Measurements from ENCODE around the gene HDAC1. TPM values are rescaled to one million over a fixed set of nuclear protein-coding genes. Genes with fewer than 3 reads are reported as not detected.

Gene HDAC1
- total and polyA plus RNA-seq, 2 of the 13 experiments (the other 11 are each of a cell fraction or from before 2014, with no cell fraction given), result 93.5 to 189 TPM

- no TSS peak for BruUV-seq (replicated peaks)
- intact Hi-C loops (cut with micrococcal nuclease; ENCODE audit: unreplicated experiment), result no loop called here
- CTCF ChIA-PET (ENCODE audit: low intra/inter-chr PET ratio, low total read pairs), result no interaction called here
Measured at GRCh38 chr1:32352831-32353383, 61.0 kb downstream of the HDAC1 start.

More at GRCh38 chr1:32352831-32353383, 61.0 kb downstream of the HDAC1 start:
- TF ChIP-seq MTF1 (CRISPR knock-in tag; IDR thresholded peaks at IDR 0.05), result no peak
- no peak for TF ChIP-seq JDP2 (CRISPR knock-in tag; IDR thresholded peaks at IDR 0.05; ENCODE audit: borderline replicate concordance)
- no peak for TF ChIP-seq CENPT (CRISPR knock-in tag; IDR thresholded peaks at IDR 0.05; ENCODE audit: low read depth)
- no peak for TF ChIP-seq MAFK (conservative IDR thresholded peaks at IDR 0.05 in 1 of 2, IDR thresholded peaks at IDR 0.05 in 1 of 2; ENCODE audit: low read length in 2 of 2)
- TF ChIP-seq ZNF615 (CRISPR knock-in tag; IDR thresholded peaks at IDR 0.05; ENCODE audit: borderline replicate concordance), result no peak
- no peak for TF ChIP-seq SRF (IDR thresholded peaks at IDR 0.05; ENCODE audit: low read depth, low read length)
- no peak for TF ChIP-seq CBX2 (IDR thresholded peaks at IDR 0.05; ENCODE audit: low read depth, low read length)
- TF ChIP-seq CBX2 (CRISPR knock-in tag; IDR thresholded peaks at IDR 0.05; ENCODE audit: low read depth), result no peak
- TF ChIP-seq MIXL1 (CRISPR knock-in tag; IDR thresholded peaks at IDR 0.05), result no peak
- no peak for TF ChIP-seq HDAC6 (IDR thresholded peaks at IDR 0.05; ENCODE audit: low read depth, low read length)
- TF ChIP-seq ZBTB20 (CRISPR knock-in tag; IDR thresholded peaks at IDR 0.05; ENCODE audit: borderline replicate concordance, low read depth), result no peak
- TF ChIP-seq, protein P1, sequence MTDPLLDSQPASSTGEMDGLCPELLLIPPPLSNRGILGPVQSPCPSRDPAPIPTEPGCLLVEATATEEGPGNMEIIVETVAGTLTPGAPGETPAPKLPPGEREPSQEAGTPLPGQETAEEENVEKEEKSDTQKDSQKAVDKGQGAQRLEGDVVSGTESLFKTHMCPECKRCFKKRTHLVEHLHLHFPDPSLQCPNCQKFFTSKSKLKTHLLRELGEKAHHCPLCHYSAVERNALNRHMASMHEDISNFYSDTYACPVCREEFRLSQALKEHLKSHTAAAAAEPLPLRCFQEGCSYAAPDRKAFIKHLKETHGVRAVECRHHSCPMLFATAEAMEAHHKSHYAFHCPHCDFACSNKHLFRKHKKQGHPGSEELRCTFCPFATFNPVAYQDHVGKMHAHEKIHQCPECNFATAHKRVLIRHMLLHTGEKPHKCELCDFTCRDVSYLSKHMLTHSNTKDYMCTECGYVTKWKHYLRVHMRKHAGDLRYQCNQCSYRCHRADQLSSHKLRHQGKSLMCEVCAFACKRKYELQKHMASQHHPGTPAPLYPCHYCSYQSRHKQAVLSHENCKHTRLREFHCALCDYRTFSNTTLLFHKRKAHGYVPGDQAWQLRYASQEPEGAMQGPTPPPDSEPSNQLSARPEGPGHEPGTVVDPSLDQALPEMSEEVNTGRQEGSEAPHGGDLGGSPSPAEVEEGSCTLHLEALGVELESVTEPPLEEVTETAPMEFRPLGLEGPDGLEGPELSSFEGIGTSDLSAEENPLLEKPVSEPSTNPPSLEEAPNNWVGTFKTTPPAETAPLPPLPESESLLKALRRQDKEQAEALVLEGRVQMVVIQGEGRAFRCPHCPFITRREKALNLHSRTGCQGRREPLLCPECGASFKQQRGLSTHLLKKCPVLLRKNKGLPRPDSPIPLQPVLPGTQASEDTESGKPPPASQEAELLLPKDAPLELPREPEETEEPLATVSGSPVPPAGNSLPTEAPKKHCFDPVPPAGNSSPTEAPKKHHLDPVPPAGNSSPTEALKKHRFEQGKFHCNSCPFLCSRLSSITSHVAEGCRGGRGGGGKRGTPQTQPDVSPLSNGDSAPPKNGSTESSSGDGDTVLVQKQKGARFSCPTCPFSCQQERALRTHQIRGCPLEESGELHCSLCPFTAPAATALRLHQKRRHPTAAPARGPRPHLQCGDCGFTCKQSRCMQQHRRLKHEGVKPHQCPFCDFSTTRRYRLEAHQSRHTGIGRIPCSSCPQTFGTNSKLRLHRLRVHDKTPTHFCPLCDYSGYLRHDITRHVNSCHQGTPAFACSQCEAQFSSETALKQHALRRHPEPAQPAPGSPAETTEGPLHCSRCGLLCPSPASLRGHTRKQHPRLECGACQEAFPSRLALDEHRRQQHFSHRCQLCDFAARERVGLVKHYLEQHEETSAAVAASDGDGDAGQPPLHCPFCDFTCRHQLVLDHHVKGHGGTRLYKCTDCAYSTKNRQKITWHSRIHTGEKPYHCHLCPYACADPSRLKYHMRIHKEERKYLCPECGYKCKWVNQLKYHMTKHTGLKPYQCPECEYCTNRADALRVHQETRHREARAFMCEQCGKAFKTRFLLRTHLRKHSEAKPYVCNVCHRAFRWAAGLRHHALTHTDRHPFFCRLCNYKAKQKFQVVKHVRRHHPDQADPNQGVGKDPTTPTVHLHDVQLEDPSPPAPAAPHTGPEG (CRISPR knock-in tag; IDR thresholded peaks at IDR 0.05), result no peak
- TF ChIP-seq KDM4B (CRISPR knock-in tag; IDR thresholded peaks at IDR 0.05), result no peak
- Histone ChIP-seq H3K9ac (ENCODE audit: insufficient read depth, low read depth, low read length) (peak overlapping the region; percentile 87), H3K4me3 (replicated peaks in 1 of 3; ENCODE audit: insufficient read depth in 1 of 3, low read depth in 2 of 3, low read length in 3 of 3) (peak overlapping the region in 1 of 3 experiments; percentile 73; a peak in 1 of 6 replicates), H3K4me1 (ENCODE audit: insufficient read depth, low read length) (peaks cover 63% of the 10 kb centered on the region), H4K20me1 (ENCODE audit: insufficient read depth, low read length) (no peaks in the 10 kb centered on the region), H3K79me2 (ENCODE audit: insufficient read depth, low read length) (no peaks in the 10 kb centered on the region), H3K27ac (ENCODE audit: extremely low read length, insufficient read depth, low read length) (peak overlapping the region; percentile 92), H3K4me2 (ENCODE audit: low read depth, low read length) (peak overlapping the region; percentile 80), H3K9me3 (ENCODE audit: low read length) (no peaks in the 10 kb centered on the region), H3K36me3 (replicated peaks in 1 of 2; ENCODE audit: control insufficient read depth in 1 of 2, insufficient read depth in 2 of 2, low read length in 2 of 2) (no peaks in the 10 kb centered on the region), H2AFZ (ENCODE audit: low read length) (no peak overlapping the region), H3K27me3 (ENCODE audit: control insufficient read depth in 1 of 2, insufficient read depth in 2 of 2, low read length in 2 of 2) (no peaks in the 10 kb centered on the region)
- in situ Hi-C loops (cut with HindIII; ENCODE audit: extremely low pct_ligation_motif_present, low pct_unique_long_range_greater_than_20kb), result no loop called here
- POLR2A ChIA-PET, result interaction anchor here (1.2 to 10.1 kb wide), 14 partner anchors 10 to 173 kb away, joined by 3 to 222 read pairs (median 12); partner anchors contain the start of genes BSDC1, FAM229A, HDAC1 and LCK
- DNase-seq (ENCODE audit: low spot score) (no peak), FAIRE-seq (peak; percentile 12), ATAC-seq (no peak)
- WGBS (ENCODE audit: low lambda C conversion rate), result 71% methylated on average over 1 of the region's 2 CpGs

Measured in HepG2 (cell line).